ENCODE measurements around the gene KIF1C.
A peak's percentile ranks its signal among the peaks of the same experiment; 100 is the strongest.

KIF1C gene

DNA sequence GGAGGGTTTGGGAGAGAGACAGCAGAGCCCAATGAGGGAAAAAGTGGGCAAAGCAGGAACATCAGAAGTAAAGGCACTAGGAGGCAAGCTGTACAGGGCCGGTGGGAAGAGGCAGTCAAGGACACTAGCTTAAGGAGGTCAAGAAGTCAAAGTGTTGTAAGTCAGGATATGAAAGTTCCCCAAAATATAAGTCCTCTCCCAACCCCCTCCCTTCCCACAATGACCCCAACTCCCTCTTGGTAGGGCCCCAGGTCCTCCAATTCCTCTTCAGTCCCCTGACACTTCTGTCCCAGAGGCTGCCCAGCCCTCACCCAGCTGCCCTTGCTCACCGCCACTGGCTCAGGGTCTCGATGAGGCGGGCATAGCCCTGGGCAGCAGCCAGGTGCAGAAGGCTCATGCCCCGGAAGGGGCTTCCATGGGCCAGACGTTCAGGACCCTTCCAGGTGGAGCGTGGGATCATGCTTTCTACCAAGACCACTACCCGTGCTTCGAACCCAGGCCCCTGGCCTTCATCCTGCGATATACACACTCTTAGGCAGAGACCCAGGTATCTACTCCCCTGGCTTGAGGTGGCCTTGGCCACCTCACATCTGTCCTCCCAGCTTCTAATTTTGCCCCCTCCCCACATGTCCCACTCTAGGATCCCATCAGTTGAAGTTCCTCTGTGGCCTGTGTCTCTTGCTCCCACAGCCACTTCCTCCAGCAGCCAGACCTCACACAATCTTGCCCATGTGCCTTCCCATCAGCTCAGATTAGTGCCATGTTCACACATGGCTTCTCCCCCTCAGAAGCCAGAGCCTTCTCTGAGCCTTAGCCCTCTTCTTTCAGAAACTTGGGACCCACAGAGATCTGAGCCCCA, 24.3 kb upstream of the KIF1C start:
- no peak for TF ChIP-seq CTCF (IDR thresholded peaks at IDR 0.05; ENCODE audit: extremely low read depth, insufficient read depth, missing control alignments)
- no peak for DNase-seq (ENCODE audit: low spot score)
- in situ Hi-C loops (cut with MboI; ENCODE audit: low pct_unique_long_range_greater_than_20kb, low sequenced_read_pairs, unreplicated experiment) = no loop called here

DNA sequence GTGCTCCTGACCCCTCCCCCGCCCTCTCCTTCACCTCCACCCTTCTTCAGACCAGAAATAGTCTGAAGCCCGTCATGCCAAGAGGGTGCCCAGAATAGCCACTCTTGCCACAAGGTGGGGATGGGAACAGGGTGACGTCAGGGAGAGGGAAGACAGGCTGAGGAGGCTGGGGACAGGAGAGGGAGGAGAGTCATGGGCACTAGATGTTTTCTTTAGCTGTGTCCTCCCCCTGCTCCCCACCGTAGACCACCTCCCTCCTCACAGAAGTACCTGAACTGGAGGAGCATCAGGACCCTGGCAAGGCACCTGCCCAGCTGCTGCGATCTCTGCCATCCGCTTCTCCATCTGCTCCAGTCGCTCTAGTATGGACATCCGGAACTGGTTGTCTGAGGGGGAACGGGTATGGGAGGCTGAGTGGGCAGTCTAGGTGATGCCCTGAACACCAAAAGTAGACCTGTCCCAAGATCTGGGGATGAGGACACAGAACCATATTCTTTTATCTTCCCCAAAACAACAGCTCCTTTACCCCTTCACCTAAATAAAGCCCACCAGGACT, 23.6 kb upstream of the KIF1C start:
- in situ Hi-C loops (cut with MboI; ENCODE audit: low pct_unique_long_range_greater_than_20kb, low sequenced_read_pairs, unreplicated experiment) = no loop called here
- no peak for DNase-seq (ENCODE audit: low spot score)
- no peak for TF ChIP-seq CTCF (IDR thresholded peaks at IDR 0.05; ENCODE audit: extremely low read depth, insufficient read depth, missing control alignments)

- no peak for TF ChIP-seq CTCF (IDR thresholded peaks at IDR 0.05; ENCODE audit: extremely low read depth, insufficient read depth, missing control alignments)
- in situ Hi-C loops (cut with MboI; ENCODE audit: low pct_unique_long_range_greater_than_20kb, low sequenced_read_pairs, unreplicated experiment) = no loop called here
- no peak for DNase-seq (ENCODE audit: low spot score)
These were observed 19.0 kb upstream of the KIF1C start for GRCh38 chr17:4978726-4979125.

GRCh38 chr17:4980644-4981216, 17.0 kb upstream of the KIF1C start:
- in situ Hi-C loops (cut with MboI; ENCODE audit: low pct_unique_long_range_greater_than_20kb, low sequenced_read_pairs, unreplicated experiment) = no loop called here
- TF ChIP-seq CTCF (IDR thresholded peaks at IDR 0.05; ENCODE audit: extremely low read depth, insufficient read depth, missing control alignments) = peak; percentile 61
- peak; percentile 66 for DNase-seq (ENCODE audit: low spot score)

GRCh38 chr17:4982305-4982704, 15.4 kb upstream of the KIF1C start:
- in situ Hi-C loops (cut with MboI; ENCODE audit: low pct_unique_long_range_greater_than_20kb, low sequenced_read_pairs, unreplicated experiment) = no loop called here
- no peak for DNase-seq (ENCODE audit: low spot score)
- no peak for TF ChIP-seq CTCF (IDR thresholded peaks at IDR 0.05; ENCODE audit: extremely low read depth, insufficient read depth, missing control alignments)

- no peak for DNase-seq (ENCODE audit: low spot score)
- in situ Hi-C loops (cut with MboI; ENCODE audit: low pct_unique_long_range_greater_than_20kb, low sequenced_read_pairs, unreplicated experiment) = no loop called here
These were observed 11.3 kb upstream of the KIF1C start for GRCh38 chr17:4986403-4986802.

More at GRCh38 chr17:4986403-4986802, 11.3 kb upstream of the KIF1C start:
- TF ChIP-seq CTCF (IDR thresholded peaks at IDR 0.05; ENCODE audit: extremely low read depth, insufficient read depth, missing control alignments) = no peak
